Measurements from ENCODE around the gene DLG2.

GRCh38 chr11:84145616-84146185 is 1481.4 kb downstream of the DLG2 start:
- no peak for TF ChIP-seq CTCF (conservative IDR thresholded peaks at IDR 0.05; ENCODE audit: low read length)
- TF ChIP-seq EZH2phosphoT487 (IDR thresholded peaks at IDR 0.05; ENCODE audit: borderline replicate concordance, low read depth, low read length): no peak
